GM23248 (cell line): ENCODE results near the gene TOMM22. TPM values are rescaled to one million over a fixed set of nuclear protein-coding genes. Genes with fewer than 3 reads are reported as not detected.

ENCODE experiments used
- DNase-seq: peaks from one replicate; pipeline ENCODE4 v3.0.0-alpha.2; 2015
- H2AFZ ChIP-seq: fragments of 200-600 bp; sonication (generic); 2 replicates; pipeline ENCODE4 v1.6.1; 2016; ENCODE audit warnings: antibody characterized with exemption
- H3F3A ChIP-seq: fragments of 200-600 bp; sonication (generic); 2 replicates; pipeline ENCODE4 v1.6.1; 2016; ENCODE audit warnings: mild to moderate bottlenecking, antibody characterized with exemption, mixed run types; ENCODE audit not compliant: insufficient read depth
- H3K27ac ChIP-seq: fragments of 200-600 bp; sonication (generic); 2 replicates; pipeline ENCODE4 v1.5.1; 2016; ENCODE audit warnings: mild to moderate bottlenecking
- H3K27me3 ChIP-seq: fragments of 200-600 bp; sonication (generic); replicated peaks from 2 replicates; pipeline ENCODE4 v1.6.1; 2016; ENCODE audit warnings: mild to moderate bottlenecking; ENCODE audit not compliant: insufficient read depth
- H3K36me3 ChIP-seq: fragments of 200-600 bp; sonication (generic); 2 replicates; pipeline ENCODE4 v1.6.1; 2016; ENCODE audit warnings: low read depth, mild to moderate bottlenecking
- H3K4me1 ChIP-seq: fragments of 200-600 bp; sonication (generic); 2 replicates; pipeline ENCODE4 v1.6.1; 2016; ENCODE audit warnings: mild to moderate bottlenecking; ENCODE audit not compliant: insufficient read depth
- H3K4me2 ChIP-seq: fragments of 200-600 bp; sonication (generic); one replicate; pipeline ENCODE4 v1.6.1; 2016; ENCODE audit warnings: mild to moderate bottlenecking; ENCODE audit not compliant: unreplicated experiment
- H3K4me3 ChIP-seq: fragments of 200-600 bp; sonication (generic); 2 replicates; pipeline ENCODE4 v1.5.1; 2016; ENCODE audit warnings: mild to moderate bottlenecking
- H3K79me2 ChIP-seq: fragments of 200-600 bp; sonication (generic); 2 replicates; pipeline ENCODE4 v1.6.1; 2016; ENCODE audit warnings: mild to moderate bottlenecking; ENCODE audit not compliant: insufficient read depth
- H3K9ac ChIP-seq: fragments of 200-600 bp; sonication (generic); 2 replicates; pipeline ENCODE4 v1.6.1; 2016; ENCODE audit warnings: mild to moderate bottlenecking
- H3K9me2 ChIP-seq: fragments of 200-600 bp; sonication (generic); 2 replicates; pipeline ENCODE4 v1.6.1; 2016; ENCODE audit warnings: mixed run types, mild to moderate bottlenecking, moderate library complexity; ENCODE audit not compliant: insufficient read depth
- H3K9me3 ChIP-seq: fragments of 200-600 bp; sonication (generic); one replicate; pipeline ENCODE4 v1.6.1; 2017; ENCODE audit warnings: low read depth
- H4K20me1 ChIP-seq: fragments of 200-600 bp; sonication (generic); 2 replicates; pipeline ENCODE4 v1.6.0; 2016; ENCODE audit not compliant: insufficient read depth
- EZH2 ChIP-seq: fragments of 200-600 bp; sonication (generic); IDR thresholded peaks from 2 replicates; pipeline ENCODE4 v1.6.1; 2018; ENCODE audit warnings: antibody characterized with exemption, mild to moderate bottlenecking; ENCODE audit not compliant: insufficient read depth, poor library complexity, severe bottlenecking
- EZH2phosphoT487 ChIP-seq: fragments of 200-600 bp; sonication (generic); IDR thresholded peaks from 2 replicates; pipeline ENCODE4 v1.6.1; 2018; ENCODE audit warnings: antibody characterized with exemption, moderate library complexity, mild to moderate bottlenecking, low read depth; ENCODE audit not compliant: insufficient read depth
- WGBS, 2 experiments: methylation state at CpG; one replicate each; pipeline ENCODE4 v1.1.6; 2015 to 2017; ENCODE audit warnings: low lambda C conversion rate in 2 of 2, low coverage in 1 of 2; ENCODE audit errors: missing lambda C conversion rate in 2 of 2; 5-methylcytosine and 5-hydroxymethylcytosine counted together
- in situ Hi-C: fragments of 300-500 bp; cut with MboI; formaldehyde crosslinking; loops from 2 replicates; pipeline ENCODE4 v1.15.0; 2020
- polyA plus RNA-seq: library from polyadenylated mRNA; unstranded; fragments of >200 nt; fragmentation: Nextera tagmentation; extraction: Ambion mirVana; gene quantifications from 2 replicates; pipeline ENCODE4 v1.2.1, GENCODE V29; 2016
- total RNA-seq: library from RNA; depleted of rRNA; stranded (reverse); fragments of >200 nt; shearing (Covaris generic); gene quantifications from 2 replicates; pipeline ENCODE4 v1.2.3, GENCODE V29; 2014

The TOMM22 gene
- total and polyA plus RNA-seq, 2 experiments from 2014 or later, result 48.9 to 92.0 TPM

DNA sequence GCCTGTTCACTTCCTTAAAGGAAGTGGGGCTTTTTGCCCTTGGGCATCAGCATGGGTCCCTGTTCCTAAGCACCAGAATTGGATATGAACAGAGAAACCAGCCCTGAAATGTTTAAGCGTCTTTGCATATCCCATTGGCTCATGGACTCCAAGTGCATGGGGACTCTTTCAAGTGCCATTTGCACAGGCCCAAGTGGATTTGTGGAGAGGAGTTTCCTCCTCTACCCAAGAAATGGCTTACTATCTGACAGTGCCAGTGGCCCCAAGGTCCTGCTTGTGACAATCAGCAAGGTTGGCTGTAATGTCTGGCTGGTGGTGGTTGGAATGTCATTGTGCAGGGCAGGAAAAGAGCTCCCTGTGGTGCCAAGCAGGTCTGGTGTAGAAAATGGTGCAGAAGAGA, 4.0 kb downstream of the TOMM22 start:
- Histone ChIP-seq H3K79me2 (peaks cover 65% of the 10 kb centered on the region), H3K4me2 (no peak overlapping the region), H3F3A (peaks cover 18% of the 10 kb centered on the region; the same call in 1 of the 2 replicates), H4K20me1 (no peaks in the 10 kb centered on the region), H3K4me3 (no peak overlapping the region), H3K27me3 (no peaks in the 10 kb centered on the region), H3K9ac (no peak overlapping the region), H3K27ac (no peak overlapping the region), H3K9me2 (no peaks in the 10 kb centered on the region), H3K36me3 (peaks cover 49% of the 10 kb centered on the region), H2AFZ (no peak overlapping the region), H3K9me3 (no peaks in the 10 kb centered on the region), H3K4me1 (peaks cover 4% of the 10 kb centered on the region; the same call in 1 of the 2 replicates)
- in situ Hi-C loops, result no loop called here
- TF ChIP-seq EZH2 (no peak), EZH2phosphoT487 (no peak)
- no peak for DNase-seq
- 100% methylated on average over 1 of the region's 1 CpG for WGBS, 2 experiments

- no peak for DNase-seq
- Histone ChIP-seq H3K79me2 (peaks cover 77% of the 10 kb centered on the region), H3K27me3 (no peaks in the 10 kb centered on the region), H3K27ac (no peak overlapping the region), H3K4me2 (no peak overlapping the region), H2AFZ (no peak overlapping the region), H3K9me3 (no peaks in the 10 kb centered on the region), H3K4me3 (no peak overlapping the region), H3K36me3 (peaks cover 56% of the 10 kb centered on the region), H3F3A (0 out of 2 replicates have a peak, but pooled peaks cover 12% of the 10 kb centered on the region), H4K20me1 (no peaks in the 10 kb centered on the region), H3K9me2 (no peaks in the 10 kb centered on the region), H3K9ac (no peak overlapping the region), H3K4me1 (no peaks in the 10 kb centered on the region)
- in situ Hi-C loops, result no loop called here
- 48 to 57% methylated on average over 1 of the region's 1 CpG for WGBS, 2 experiments
- no peak for TF ChIP-seq EZH2
- TF ChIP-seq EZH2phosphoT487, result no peak
These were observed 7.9 kb downstream of the TOMM22 start for GRCh38 chr22:38689651-38690050.

DNA sequence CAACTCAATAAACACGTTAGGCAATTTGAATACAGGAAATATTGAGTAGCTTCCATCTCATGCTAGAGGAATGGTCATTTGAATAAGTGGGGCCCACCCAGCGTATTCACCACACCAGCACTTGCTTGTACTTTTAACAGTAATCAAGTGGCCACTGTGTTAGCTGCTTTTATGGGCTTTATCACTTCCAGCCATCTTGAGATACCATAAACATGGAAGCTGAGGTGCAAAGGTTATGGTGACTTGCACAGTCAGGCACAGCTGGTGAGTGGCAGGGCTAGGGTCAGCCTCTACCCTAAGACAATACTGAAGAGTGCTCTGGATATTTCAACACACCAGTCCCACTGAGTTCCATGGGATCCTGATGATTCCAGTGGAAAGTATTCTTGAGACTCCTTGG, 12.3 kb downstream of the TOMM22 start:
- H3K9me3 ChIP-seq, result no peaks in the 10 kb centered on the region
- no peak overlapping the region for H2AFZ ChIP-seq
- peaks cover 36% of the 10 kb centered on the region for H3K4me1 ChIP-seq
- no peak overlapping the region for H3K9ac ChIP-seq
- no peak overlapping the region for H3K4me2 ChIP-seq
- H3K36me3 ChIP-seq, result peaks cover 20% of the 10 kb centered on the region; the same call in 1 of the 2 replicates
- H3K27me3 ChIP-seq, result no peaks in the 10 kb centered on the region
- no peaks in the 10 kb centered on the region for H4K20me1 ChIP-seq
- no peaks in the 10 kb centered on the region for H3K9me2 ChIP-seq
- in situ Hi-C loops, result no loop called here
- DNase-seq, result peak; percentile 4
- TF ChIP-seq EZH2 (no peak), EZH2phosphoT487 (no peak)
- no peak overlapping the region for H3K27ac ChIP-seq
- WGBS, 2 experiments, result 82 to 85% methylated on average over 2 of the region's 2 CpGs
- peaks cover 96% of the 10 kb centered on the region for H3K79me2 ChIP-seq
- H3F3A ChIP-seq, result peaks cover 36% of the 10 kb centered on the region
- no peak overlapping the region for H3K4me3 ChIP-seq

GRCh38 chr22:38694940-38695339, 13.2 kb downstream of the TOMM22 start:
- no peak overlapping the region for H2AFZ ChIP-seq
- peaks cover 41% of the 10 kb centered on the region for H3K4me1 ChIP-seq
- H3K9ac ChIP-seq, result no peak overlapping the region
- WGBS, 2 experiments, result 67 to 70% methylated on average over 3 of the region's 3 CpGs
- H4K20me1 ChIP-seq, result no peaks in the 10 kb centered on the region
- H3K9me3 ChIP-seq, result no peaks in the 10 kb centered on the region
- in situ Hi-C loops, result no loop called here
- TF ChIP-seq EZH2phosphoT487, result no peak
- TF ChIP-seq EZH2, result no peak
- peak overlapping the region; percentile 0 for H3K4me2 ChIP-seq
- peak; percentile 36 for DNase-seq
- no peaks in the 10 kb centered on the region for H3K9me2 ChIP-seq
- H3K79me2 ChIP-seq, result peaks cover 96% of the 10 kb centered on the region
- peaks cover 19% of the 10 kb centered on the region; the same call in 1 of the 2 replicates for H3K36me3 ChIP-seq
- H3K27ac ChIP-seq, result no peak overlapping the region
- peaks cover 43% of the 10 kb centered on the region for H3F3A ChIP-seq
- no peaks in the 10 kb centered on the region for H3K27me3 ChIP-seq
- H3K4me3 ChIP-seq, result no peak overlapping the region
